HCT116 (cell line): ENCODE data around the gene MIER2. TPM values are rescaled to one million over a fixed set of nuclear protein-coding genes. Genes with fewer than 3 reads are reported as not detected.

Experiments
- ATAC-seq: fragments of 200-7000 bp; cut with Tn5 transposase; 2 replicates; pipeline ENCODE4 v1.9.1; 2020; ENCODE audit warnings: mild to moderate bottlenecking, moderate library complexity
- BruUV-seq: library from RNA; stranded (reverse); fragments of 400-500 nt; replicated peaks from 2 replicates; lab custom pipeline; 2021; lab: Mats Ljungman, UMichigan
- CTCF ChIA-PET: fragments of 300-600 bp; sonication (Branson Sonifier 250); formaldehyde crosslinking; loops from one replicate; lab custom pipeline; 2021; ENCODE audit warnings: antibody characterized with exemption; lab: Charles Lee
- POLR2A ChIA-PET: fragments of 300-600, 350-600 bp; sonication (Branson Sonifier 250); formaldehyde crosslinking; loops from one replicate; lab custom pipeline; 2021; ENCODE audit warnings: antibody characterized with exemption; lab: Charles Lee
- RAD21 ChIA-PET, 2 experiments: fragments of 300-600 bp; sonication (Branson Sonifier 250); formaldehyde crosslinking; loops; one replicate each; lab custom pipeline; 2023; ENCODE audit warnings: low total read pairs in 2 of 2; ENCODE audit not compliant: uncharacterized antibody in 2 of 2, unreplicated experiment in 2 of 2, low non-redundant PET in 1 of 2; lab: Charles Lee
- DNase-seq: peaks from one replicate; pipeline ENCODE4 v3.0.0-alpha.2; 2010; ENCODE audit warnings: low read depth, low spot score
- H2AFZ ChIP-seq: fragments of 200-600 bp; shearing (Covaris generic), sonication (generic); 2 replicates; pipeline ENCODE4 v1.6.1; 2017; ENCODE audit warnings: low read depth, mixed run types, mixed read lengths, antibody characterized with exemption, low read length; ENCODE audit not compliant: poor library complexity, severe bottlenecking
- H3K27ac ChIP-seq: 2 replicates; pipeline ENCODE4 v1.5.1; 2012; ENCODE audit warnings: low read depth, low read length
- H3K27me3 ChIP-seq: fragments of 200-600 bp; sonication (generic); 2 replicates; pipeline ENCODE4 v1.6.1; 2016; ENCODE audit warnings: mixed run types, low read length, mixed read lengths; ENCODE audit not compliant: insufficient read depth
- H3K36me3 ChIP-seq, 2 experiments: fragments of 200-500 bp in 1 of 2; fragments of 200-600 bp in 1 of 2; sonication (Bioruptor generic) in 1 of 2; sonication (generic) in 1 of 2; 2 replicates each; pipeline versions ENCODE4 v1.5.1 to v1.6.1; 2014 to 2016; ENCODE audit warnings: low read length in 2 of 2, inconsistent platforms in 1 of 2, mixed read lengths in 1 of 2, mixed run types in 1 of 2; ENCODE audit not compliant: insufficient read depth in 2 of 2, control insufficient read depth in 1 of 2
- H3K4me1 ChIP-seq, 2 experiments: fragments of 200-600 bp in 1 of 2; sonication (generic) in 1 of 2; 2 replicates each; pipeline versions ENCODE4 v1.5.1 to v1.6.1; 2012 to 2017; ENCODE audit warnings: low read length in 2 of 2, inconsistent platforms in 1 of 2, mild to moderate bottlenecking in 1 of 2, mixed read lengths in 1 of 2, mixed run types in 1 of 2, moderate library complexity in 1 of 2; ENCODE audit not compliant: insufficient read depth in 2 of 2, control insufficient read depth in 1 of 2
- H3K4me2 ChIP-seq: fragments of 200-600 bp; sonication (generic); 2 replicates; pipeline ENCODE4 v1.6.1; 2017; ENCODE audit warnings: mixed run types, low read length, mixed read lengths
- H3K4me3 ChIP-seq, 2 experiments: fragments of 200-600 bp in 1 of 2; sonication (generic) in 1 of 2; replicated peaks in 1 of 2; 2 replicates each; pipeline ENCODE4 v1.5.1; 2011 to 2016; ENCODE audit warnings: low read length in 2 of 2, control low read depth in 1 of 2, low read depth in 1 of 2, mild to moderate bottlenecking in 1 of 2, mixed read lengths in 1 of 2, mixed run types in 1 of 2
- H3K79me2 ChIP-seq: fragments of 200-600 bp; sonication (generic); 2 replicates; pipeline ENCODE4 v1.6.1; 2017; ENCODE audit warnings: mild to moderate bottlenecking, mixed run types, low read length, moderate library complexity, mixed read lengths; ENCODE audit not compliant: insufficient read depth
- H3K9ac ChIP-seq: fragments of 200-600 bp; sonication (generic); 2 replicates; pipeline ENCODE4 v1.6.1; 2016; ENCODE audit warnings: low read length, mixed read lengths
- H3K9me2 ChIP-seq: fragments of 200-600 bp; sonication (generic), shearing (Covaris generic); 2 replicates; pipeline ENCODE4 v1.6.1; 2017; ENCODE audit warnings: mixed run types, mild to moderate bottlenecking, moderate library complexity; ENCODE audit not compliant: insufficient read depth
- H3K9me3 ChIP-seq, 2 experiments: fragments of 200-500 bp in 1 of 2; fragments of 200-600 bp in 1 of 2; sonication (Bioruptor generic) in 1 of 2; sonication (generic) in 1 of 2; 2 replicates each; pipeline ENCODE4 v1.6.1; 2014 to 2017; ENCODE audit warnings: low read length in 2 of 2, mixed read lengths in 2 of 2, inconsistent platforms in 1 of 2, low read depth in 1 of 2, mild to moderate bottlenecking in 1 of 2, mixed run types in 1 of 2, moderate library complexity in 1 of 2; ENCODE audit not compliant: control insufficient read depth in 1 of 2, insufficient read depth in 1 of 2
- H4K20me1 ChIP-seq: fragments of 200-600 bp; sonication (generic), shearing (Covaris generic); 2 replicates; pipeline ENCODE4 v1.6.1; 2017; ENCODE audit warnings: mixed run types, mild to moderate bottlenecking, moderate library complexity; ENCODE audit not compliant: insufficient read depth
- CBX3 ChIP-seq: IDR thresholded peaks from 2 replicates; pipeline ENCODE4 v1.6.1; 2012; ENCODE audit warnings: low read depth
- ELF1 ChIP-seq: IDR thresholded peaks from 2 replicates; pipeline ENCODE4 v1.6.1; 2012; ENCODE audit warnings: low read depth, borderline replicate concordance
- EZH2 ChIP-seq: fragments of 200-600 bp; sonication (generic); IDR thresholded peaks from 2 replicates; pipeline ENCODE4 v1.6.1; 2017; ENCODE audit warnings: antibody characterized with exemption, mixed run types
- EZH2phosphoT487 ChIP-seq: fragments of 200-600 bp; IDR thresholded peaks from 2 replicates; pipeline ENCODE4 v1.6.1; 2018; ENCODE audit warnings: antibody characterized with exemption, borderline replicate concordance
- SP1 ChIP-seq: IDR thresholded peaks from 2 replicates; pipeline ENCODE4 v1.6.1; 2012; ENCODE audit warnings: low read depth
- TCF7L2 ChIP-seq: IDR thresholded peaks from 2 replicates; pipeline ENCODE4 v1.7.0; 2011; ENCODE audit warnings: borderline replicate concordance, inconsistent platforms; ENCODE audit not compliant: insufficient read depth, insufficient read length; ENCODE audit errors: extremely low read depth
- ZFX ChIP-seq: fragments of 450-650 bp; IDR thresholded peaks from 2 replicates; pipeline ENCODE4 v1.6.1; 2017
- ZNF274 ChIP-seq: fragments of 200-500 bp; sonication (Bioruptor generic); IDR thresholded peaks from 2 replicates; pipeline ENCODE4 v1.6.1; 2014; ENCODE audit warnings: mild to moderate bottlenecking, low read depth, low read length, inconsistent platforms
- intact Hi-C: fragments of 100-400 bp; cut with micrococcal nuclease; formaldehyde crosslinking; loops from 2 replicates; pipeline ENCODE4 v1.10.0; 2022
- total RNA-seq: library from RNA; stranded (reverse); gene quantifications from one replicate; pipeline ENCODE4 v1.2.1, GENCODE V29; 2021; ENCODE audit not compliant: unreplicated experiment
- TF ChIP-seq, protein P1 (sequence below): IDR thresholded peaks from 2 replicates; pipeline ENCODE4 v1.6.1; 2012; ENCODE audit warnings: low read depth

MIER2 gene
- total RNA-seq, 1 experiment from 2014 or later: 41.5 TPM

DNA sequence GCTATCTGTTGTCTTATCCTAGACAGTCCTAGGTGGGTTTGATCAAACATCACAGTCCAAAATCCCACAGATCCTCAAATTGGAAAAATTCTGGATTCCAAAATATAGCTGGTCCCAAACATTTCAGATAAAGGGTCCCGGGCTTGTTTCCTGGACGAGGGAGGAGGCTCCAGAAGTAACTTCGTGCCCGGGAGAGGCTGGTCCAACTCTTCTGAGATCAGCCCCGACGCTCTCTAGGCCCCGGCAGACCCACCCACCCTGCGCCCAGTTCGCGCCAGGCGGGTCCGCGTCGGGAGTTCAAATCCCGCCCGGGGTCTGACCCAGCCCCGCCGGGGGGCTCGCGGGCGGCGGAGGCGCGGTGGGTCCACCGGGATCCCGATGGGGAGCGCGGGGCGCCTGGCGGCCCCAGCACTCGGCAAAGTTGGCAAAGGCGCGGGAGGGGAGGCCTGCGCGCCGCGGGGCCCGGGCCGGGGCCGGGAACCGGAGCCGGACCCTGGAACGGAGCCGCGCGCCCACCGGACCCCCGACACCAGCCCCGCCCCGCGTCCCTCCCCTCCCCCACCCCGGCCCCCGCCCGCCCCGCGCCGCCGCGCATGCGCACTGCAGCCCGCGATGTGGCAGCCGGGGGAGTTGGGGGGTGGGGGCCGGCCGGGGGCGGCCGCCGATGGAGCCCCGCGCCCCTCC lies 513 bp downstream of the MIER2 start:
- no peak for DNase-seq
- intact Hi-C loops: no loop called here
- no TSS peak for BruUV-seq

More for the DNA sequence above, 513 bp downstream of the MIER2 start:
- POLR2A ChIA-PET: no interaction called here
- no peaks in the 10 kb centered on the region for H4K20me1 ChIP-seq
- H3K27ac ChIP-seq: peak overlapping the region; percentile 80
- TF ChIP-seq, protein P1, sequence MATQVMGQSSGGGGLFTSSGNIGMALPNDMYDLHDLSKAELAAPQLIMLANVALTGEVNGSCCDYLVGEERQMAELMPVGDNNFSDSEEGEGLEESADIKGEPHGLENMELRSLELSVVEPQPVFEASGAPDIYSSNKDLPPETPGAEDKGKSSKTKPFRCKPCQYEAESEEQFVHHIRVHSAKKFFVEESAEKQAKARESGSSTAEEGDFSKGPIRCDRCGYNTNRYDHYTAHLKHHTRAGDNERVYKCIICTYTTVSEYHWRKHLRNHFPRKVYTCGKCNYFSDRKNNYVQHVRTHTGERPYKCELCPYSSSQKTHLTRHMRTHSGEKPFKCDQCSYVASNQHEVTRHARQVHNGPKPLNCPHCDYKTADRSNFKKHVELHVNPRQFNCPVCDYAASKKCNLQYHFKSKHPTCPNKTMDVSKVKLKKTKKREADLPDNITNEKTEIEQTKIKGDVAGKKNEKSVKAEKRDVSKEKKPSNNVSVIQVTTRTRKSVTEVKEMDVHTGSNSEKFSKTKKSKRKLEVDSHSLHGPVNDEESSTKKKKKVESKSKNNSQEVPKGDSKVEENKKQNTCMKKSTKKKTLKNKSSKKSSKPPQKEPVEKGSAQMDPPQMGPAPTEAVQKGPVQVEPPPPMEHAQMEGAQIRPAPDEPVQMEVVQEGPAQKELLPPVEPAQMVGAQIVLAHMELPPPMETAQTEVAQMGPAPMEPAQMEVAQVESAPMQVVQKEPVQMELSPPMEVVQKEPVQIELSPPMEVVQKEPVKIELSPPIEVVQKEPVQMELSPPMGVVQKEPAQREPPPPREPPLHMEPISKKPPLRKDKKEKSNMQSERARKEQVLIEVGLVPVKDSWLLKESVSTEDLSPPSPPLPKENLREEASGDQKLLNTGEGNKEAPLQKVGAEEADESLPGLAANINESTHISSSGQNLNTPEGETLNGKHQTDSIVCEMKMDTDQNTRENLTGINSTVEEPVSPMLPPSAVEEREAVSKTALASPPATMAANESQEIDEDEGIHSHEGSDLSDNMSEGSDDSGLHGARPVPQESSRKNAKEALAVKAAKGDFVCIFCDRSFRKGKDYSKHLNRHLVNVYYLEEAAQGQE: no peak
- TF ChIP-seq SP1 (no peak), CBX3 (no peak), ZFX (no peak), ELF1 (no peak), TCF7L2 (no peak), EZH2 (no peak), ZNF274 (no peak), EZH2phosphoT487 (no peak)
- H3K9me3 ChIP-seq: no peaks in the 10 kb centered on the region; a peak in 1 of 4 replicates
- ATAC-seq: peak; percentile 70
- H3K79me2 ChIP-seq: peaks cover 51% of the 10 kb centered on the region
- peak overlapping the region; percentile 95 for H3K4me2 ChIP-seq
- H3K27me3 ChIP-seq: no peaks in the 10 kb centered on the region
- CTCF ChIA-PET: no interaction called here
- no peak overlapping the region for H2AFZ ChIP-seq
- RAD21 ChIA-PET: no interaction called here
- peak overlapping the region; percentile 78 for H3K9ac ChIP-seq
- H3K4me3 ChIP-seq: peak overlapping the region; percentile 70 to 72
- peaks cover 0 to 11% of the 10 kb centered on the region in 2 experiments; a peak in 1 of 4 replicates for H3K36me3 ChIP-seq
- peaks cover 17 to 26% of the 10 kb centered on the region in 2 experiments for H3K4me1 ChIP-seq
- H3K9me2 ChIP-seq: no peaks in the 10 kb centered on the region
